GM19397 (cell line): ENCODE data around the gene MYD88.

Source experiments
- ATAC-seq: cut with Tn5 transposase; IDR thresholded peaks from one replicate; pipeline ENCODE4 v1.9.1; 2021; ENCODE audit warnings: mild to moderate bottlenecking, moderate library complexity; ENCODE audit not compliant: unreplicated experiment

Gene MYD88

DNA sequence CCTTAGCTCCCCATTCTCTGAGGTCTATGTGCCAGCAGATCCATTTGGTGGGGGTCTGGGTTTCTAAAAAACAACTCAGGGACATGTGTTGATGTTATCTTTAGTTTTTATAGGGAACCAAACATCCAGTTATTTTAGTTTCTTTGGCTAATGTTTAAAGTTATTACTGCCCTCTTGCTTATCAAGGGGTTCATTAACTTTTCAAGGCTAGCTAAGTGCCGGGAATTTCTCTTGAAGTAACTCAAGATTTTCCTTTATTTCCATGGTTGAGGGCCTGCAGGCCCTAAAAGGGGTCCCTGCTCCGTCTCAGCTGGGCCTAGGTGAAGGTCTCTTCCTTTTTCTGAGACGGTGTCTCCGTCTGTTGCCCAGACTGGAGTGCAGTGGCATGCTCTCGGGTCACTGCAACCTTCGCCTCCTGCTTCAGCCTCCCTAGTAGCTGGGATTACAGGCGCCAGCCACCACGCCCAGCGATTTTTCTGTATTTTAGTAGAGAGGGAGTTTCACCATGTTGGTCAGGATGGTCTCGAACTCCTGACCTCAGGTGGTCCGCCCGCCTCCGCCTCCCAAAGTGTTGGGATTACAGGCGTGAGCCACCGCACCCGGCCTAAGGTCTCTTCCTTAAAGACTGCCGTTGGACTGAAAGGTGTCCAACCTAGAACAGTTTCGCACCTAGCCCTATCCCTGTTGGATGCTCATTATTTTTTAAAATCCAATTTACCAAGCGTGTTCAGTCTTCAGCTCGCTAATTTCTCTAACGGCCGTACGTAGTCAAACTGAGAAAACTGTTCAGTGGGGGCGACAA is 25.6 kb downstream of the MYD88 start:
- ATAC-seq = no peak

DNA sequence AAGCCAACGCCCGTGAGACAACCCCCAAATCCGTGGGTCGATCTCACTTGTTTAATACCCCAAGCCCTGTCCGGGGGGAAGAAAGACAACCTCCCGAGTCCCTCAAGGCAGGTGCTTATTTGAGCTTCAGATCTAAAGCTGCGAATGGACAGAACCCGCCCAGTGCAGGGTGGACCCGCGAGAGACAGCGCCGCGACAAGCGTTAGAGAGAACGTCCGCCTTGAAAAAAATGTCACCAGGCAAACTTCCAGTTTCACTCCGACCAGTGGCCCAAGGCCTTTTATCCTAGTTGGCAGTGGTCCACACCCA is 26.1 kb downstream of the MYD88 start:
- ATAC-seq = peak; percentile 19

DNA sequence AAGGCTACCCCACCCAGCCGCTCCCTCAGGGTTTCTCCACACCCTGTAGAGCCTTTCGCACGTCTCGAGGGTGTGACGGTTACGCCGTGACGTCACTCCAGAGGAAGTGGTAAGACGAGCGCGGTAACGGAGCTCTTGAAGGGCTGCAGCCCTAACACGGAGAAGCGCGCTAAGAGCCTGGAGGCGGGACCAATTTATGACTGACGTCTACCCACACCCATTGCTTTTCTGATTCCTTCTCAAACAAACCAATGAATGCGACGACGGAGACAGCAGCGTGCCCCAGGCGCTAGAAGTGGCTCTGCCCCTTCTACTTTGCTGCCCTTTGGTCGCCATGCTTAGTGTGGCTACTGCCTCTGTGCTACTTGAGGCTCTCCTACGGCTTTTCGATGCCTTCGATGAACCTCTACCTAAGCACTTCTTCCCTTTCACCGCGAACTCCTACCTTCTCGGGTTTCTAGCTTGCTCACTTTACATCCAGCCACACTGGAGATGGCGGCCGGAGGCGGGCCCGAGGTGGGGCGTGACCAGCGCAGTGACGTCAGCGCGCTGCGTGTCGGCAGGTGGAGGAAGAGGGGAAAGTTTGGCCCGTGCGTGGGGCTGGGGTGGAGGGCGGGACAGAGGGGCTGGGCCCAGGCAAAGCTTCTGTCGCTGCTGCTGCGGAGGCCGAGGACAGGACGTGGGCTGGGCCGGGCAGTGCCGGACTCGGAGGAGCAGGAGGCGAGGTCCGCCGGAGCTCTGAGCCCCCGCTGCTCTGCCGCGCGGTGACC is 26.7 kb downstream of the MYD88 start, which contains the start of gene OXSR1:
Gene OXSR1, plus strand, starts transcription at position 586 of the 770 bp plus-strand sequence. CDS start 340 bp downstream, outside the sequence.
- peak; percentile 90 for ATAC-seq

DNA sequence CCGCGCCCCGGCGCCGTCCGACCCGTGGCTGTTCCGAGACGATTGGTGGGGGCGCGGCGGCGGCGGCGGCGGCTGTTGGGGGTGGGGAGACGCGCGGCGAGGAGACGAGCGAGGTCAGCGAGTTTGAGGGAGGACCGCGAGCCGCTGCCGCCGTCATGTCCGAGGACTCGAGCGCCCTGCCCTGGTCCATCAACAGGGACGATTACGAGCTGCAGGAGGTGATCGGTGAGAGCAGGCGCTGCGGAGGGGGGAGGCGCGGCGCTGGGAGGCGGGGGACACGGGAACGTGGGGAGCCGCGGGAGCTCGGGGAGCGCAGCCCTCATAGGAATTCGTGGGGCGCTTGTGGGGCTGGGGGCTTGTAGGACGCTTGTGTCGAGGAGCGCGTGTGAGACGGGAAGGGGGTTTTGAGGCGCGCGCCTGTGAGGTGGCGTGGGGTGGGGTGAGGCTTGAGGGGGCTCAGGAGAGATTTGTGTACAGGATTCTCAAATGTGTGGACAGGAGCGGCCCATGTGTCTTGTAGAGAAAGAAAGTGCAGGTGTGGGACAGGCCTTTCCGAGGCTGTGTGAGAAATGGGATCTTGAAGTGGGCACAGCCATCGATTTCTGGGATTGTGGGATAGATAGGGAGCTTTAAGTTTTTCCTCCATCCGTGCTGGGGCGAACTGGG is 27.4 kb downstream of the MYD88 start:
- ATAC-seq = no peak

DNA sequence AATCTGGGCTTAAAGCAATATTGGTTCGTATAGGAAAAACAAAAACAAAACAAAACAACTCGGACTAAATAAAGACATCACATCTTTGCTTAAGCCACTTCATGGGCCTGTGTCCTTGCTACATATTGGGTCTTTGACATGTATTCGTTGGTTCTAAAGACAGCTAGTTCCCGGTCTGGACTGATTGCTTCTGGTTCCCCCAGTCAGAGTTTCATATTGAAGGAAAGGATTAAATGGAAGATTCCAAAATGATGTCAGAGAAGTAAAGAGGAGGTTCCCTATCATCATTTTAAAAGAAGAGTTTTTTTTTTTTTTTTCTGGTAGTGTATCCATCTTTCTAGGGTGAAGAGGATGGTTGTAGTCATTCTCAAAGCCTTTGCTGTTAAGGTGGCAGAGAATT is 29.1 kb downstream of the MYD88 start:
- ATAC-seq = no peak

DNA sequence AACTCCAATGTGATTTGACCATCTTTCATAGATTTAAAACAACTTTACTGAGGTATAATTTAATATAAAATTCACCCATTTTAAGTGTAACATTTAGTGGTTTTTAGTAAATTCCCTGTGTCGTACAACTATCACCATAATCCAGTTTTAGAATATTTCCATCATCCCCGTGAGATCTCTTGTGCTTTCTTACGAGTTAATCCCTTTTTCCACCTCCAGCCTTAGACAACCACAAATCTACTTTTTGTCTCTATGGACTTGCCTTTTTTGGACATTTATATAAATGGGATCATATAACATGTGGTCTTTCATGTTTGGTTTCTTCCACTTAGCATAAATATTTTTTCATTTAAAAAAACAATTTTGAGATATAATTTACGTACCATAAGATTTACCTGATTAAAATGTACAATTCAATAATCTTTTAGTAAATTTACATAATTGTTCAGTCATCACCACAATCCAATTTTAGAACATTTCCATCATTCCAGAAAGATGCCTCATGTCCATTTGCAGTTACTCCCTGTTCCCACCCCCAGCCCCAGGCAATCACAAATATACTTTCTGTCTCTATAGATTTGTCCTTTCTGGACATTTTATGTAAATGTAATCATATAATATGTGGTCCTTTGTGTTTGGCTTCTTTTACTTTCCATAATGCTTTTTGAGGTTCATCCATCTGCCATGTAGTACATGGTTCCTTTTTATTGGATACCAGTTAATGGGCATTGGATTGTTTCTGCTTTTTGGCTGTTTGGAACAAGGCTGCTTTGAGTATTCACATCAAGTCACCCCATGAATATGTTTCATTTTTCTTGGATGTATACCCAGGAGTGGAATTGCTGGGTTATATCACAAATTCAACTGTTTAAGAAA is 29.9 kb downstream of the MYD88 start:
- ATAC-seq = no peak

DNA sequence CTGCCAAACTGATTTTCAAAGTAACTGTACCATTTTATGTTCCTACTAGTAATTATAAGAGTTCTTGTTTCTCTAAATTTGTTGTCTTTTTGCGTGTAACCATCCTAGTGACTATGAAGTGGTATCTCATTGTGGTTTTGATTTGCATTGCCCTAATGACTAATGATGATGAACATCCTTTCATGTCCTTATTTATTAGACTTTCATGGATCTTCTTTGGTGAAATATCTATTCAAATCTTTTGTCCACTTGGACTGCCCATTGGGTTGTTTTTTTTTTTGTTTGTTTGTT is 30.5 kb downstream of the MYD88 start:
- no peak for ATAC-seq

DNA sequence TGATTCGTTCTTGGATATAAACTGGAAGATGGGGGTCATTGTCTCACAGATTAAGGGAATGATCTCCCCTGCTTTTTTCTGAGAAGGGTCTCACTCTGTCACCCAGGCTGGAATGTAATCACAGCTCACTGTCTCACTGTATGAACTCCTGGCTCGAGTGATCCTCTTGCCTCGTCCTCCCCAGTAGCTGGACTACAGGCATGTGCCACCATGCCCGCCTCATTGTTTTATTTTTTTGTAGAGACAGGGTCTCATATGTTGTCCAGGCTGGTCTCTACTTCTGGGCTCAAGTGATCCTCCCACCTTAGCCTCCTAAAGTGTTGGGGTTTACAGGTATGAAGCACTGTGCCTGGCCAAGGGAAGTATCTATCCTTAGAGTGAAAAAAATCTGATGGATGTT is 32.3 kb downstream of the MYD88 start:
- ATAC-seq = no peak

DNA sequence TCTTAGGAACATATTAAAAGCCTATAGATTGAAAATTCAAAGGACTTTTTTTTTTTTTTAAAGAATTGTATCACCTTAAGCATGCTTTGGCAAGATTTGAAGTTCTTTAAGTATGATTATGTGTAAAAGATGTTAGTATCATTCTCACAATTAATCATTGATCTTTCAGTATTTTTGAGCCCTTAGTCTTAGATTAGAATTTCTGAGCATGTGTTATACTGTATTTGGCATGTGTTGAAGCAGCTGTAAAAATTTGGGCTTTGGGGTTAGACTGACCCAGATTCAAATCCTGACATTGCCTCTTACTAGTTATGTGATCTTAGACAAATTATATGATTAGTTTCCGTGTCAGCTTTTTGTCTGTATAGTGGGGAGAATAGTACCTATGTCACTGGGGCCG is 33.2 kb downstream of the MYD88 start:
- no peak for ATAC-seq

DNA sequence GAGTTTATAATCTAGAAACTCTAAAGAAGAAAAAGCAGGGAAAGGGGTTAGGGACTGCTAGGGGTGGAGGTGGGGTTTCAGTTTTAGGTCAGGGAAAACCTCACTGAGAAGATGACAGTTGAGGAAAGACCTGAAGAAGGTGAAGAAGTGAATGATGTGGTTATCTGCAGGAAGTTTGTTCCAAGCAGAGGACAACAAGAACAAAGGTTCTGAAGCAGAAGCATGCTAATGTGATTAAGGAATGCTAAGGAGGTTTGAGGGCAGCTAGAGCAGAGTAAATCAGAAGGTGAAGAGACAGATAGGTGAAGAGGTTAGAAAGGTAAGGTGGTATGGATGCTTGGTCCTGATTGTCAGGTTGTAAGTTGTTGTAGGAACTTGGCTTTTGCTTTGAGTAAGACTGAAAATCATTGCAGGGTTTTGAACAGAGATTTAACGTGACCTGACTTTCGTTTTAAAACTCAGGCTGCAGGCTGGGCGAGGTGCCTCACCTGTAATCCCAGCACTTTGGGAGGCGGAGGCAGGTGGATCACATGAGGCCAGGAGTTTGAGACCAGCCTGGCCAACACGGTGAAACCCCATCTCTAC is 35.5 kb downstream of the MYD88 start:
- no peak for ATAC-seq

DNA sequence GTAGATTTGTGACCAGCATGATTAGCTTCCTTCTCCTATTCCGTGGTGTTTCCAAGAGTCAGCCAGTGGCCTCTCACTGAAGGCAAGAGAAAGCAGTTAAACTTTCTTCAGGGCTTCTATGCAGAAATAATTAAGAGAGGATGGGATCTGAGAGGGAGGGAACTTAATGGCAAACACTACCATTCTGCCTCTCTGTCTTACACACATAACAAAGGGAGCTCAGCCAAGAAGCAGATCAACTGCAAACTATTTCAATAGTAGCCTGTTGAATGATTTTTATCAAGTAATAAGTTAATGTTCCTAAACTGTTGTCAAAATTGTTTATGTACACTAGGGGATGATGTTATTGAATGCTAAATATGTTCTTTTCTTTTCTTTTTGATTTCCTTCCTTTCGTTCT is 38.7 kb downstream of the MYD88 start:
- no peak for ATAC-seq

DNA sequence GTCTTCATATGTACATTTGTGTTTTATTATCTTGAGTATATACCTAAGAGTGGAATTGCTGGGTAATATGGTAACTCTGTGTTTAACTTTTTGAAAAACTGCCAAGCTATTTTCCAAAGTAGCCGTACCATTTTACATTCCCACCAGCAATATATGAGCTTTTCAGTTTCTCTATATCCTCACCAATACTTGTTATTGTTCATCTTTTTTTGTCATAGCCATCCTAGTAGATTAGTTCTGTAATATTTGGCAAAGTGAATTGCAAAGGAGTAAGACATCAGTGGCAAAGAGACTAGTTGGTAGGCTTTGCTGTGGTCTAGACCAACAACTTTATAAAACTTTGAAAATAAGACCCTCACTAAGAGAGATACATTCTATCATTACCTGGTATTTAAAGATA is 48.3 kb downstream of the MYD88 start:
- no peak for ATAC-seq

DNA sequence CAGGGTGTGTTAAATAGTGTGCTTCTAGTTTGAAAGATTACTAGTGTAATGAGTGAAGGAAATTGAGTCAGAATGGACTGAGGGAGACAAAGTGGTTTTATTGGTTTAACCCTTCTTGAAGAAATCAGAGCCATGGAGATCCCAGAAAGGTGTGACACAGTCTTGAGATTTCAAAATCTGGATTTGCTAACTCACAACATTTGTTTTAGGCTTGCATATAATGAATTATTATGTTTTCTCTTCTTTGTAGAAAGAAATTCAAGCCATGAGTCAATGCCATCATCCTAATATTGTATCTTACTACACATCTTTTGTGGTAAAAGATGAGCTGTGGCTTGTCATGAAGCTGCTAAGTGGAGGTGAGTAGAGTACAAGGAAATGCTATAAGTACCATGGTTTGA is 52.0 kb downstream of the MYD88 start:
- ATAC-seq = no peak
